HepG2 (cell line): ENCODE data around the gene SMIM36. TPM values are rescaled to one million over a fixed set of nuclear protein-coding genes. Genes with fewer than 3 reads are reported as not detected.
A peak's percentile ranks its signal among the peaks of the same experiment; 100 is the strongest.

ENCODE experiments used
- ATAC-seq: fragments of 200-7000 bp; cut with Tn5 transposase; 3 replicates; pipeline ENCODE4 v1.9.1; 2020; ENCODE audit warnings: mild to moderate bottlenecking, moderate library complexity
- BruUV-seq: library from RNA; stranded (reverse); fragments of 400-500 nt; replicated peaks from 2 replicates; lab custom pipeline; 2021; lab: Mats Ljungman, UMichigan
- CTCF ChIA-PET: fragments of 300-600 bp; formaldehyde crosslinking; extraction: SDS; loops from one replicate; lab custom pipeline; 2021; ENCODE audit warnings: low total read pairs, inconsistent platforms, low intra/inter-chr PET ratio; lab: Yijun Ruan, JAX
- POLR2A ChIA-PET: fragments of 350-600 bp; sonication (Branson Sonifier 250); formaldehyde crosslinking; loops from one replicate; lab custom pipeline; 2020; ENCODE audit warnings: antibody characterized with exemption, inconsistent platforms; lab: Yijun Ruan, JAX
- DNase-seq: peaks from one replicate; pipeline ENCODE4 v3.0.0-alpha.2; 2015; ENCODE audit warnings: low spot score
- FAIRE-seq: peaks from 3 replicates; lab custom pipeline; 2011; peaks lifted over from hg19 to GRCh38; lab: Jason Lieb, UNC
- H2AFZ ChIP-seq: one replicate; pipeline ENCODE4 v1.6.1; 2011; ENCODE audit warnings: low read length, inconsistent platforms
- H3K27ac ChIP-seq: fragments of 300-600 bp; 3 replicates; pipeline ENCODE4 v1.8.0; 2011; ENCODE audit warnings: mixed run types, mild to moderate bottlenecking, mixed read lengths, low read length, inconsistent platforms; ENCODE audit not compliant: insufficient read depth; ENCODE audit errors: extremely low read length
- H3K27me3 ChIP-seq, 2 experiments: fragments of 200-600 bp in 1 of 2; 2 replicates in 1 of 2; 3 replicates in 1 of 2; pipeline versions ENCODE4 v1.6.0 to v1.8.0; 2011; ENCODE audit warnings: low read length in 2 of 2, mild to moderate bottlenecking in 2 of 2, moderate library complexity in 2 of 2, inconsistent platforms in 1 of 2; ENCODE audit not compliant: insufficient read depth in 2 of 2, control insufficient read depth in 1 of 2
- H3K36me3 ChIP-seq, 2 experiments: fragments of 200-600 bp in 1 of 2; replicated peaks in 1 of 2; 2 replicates in 1 of 2; 3 replicates in 1 of 2; pipeline versions ENCODE4 v1.5.1 to v1.8.0; 2011; ENCODE audit warnings: low read length in 2 of 2, inconsistent platforms in 1 of 2; ENCODE audit not compliant: insufficient read depth in 2 of 2, control insufficient read depth in 1 of 2
- H3K4me1 ChIP-seq: 2 replicates; pipeline ENCODE4 v1.5.1; 2012; ENCODE audit warnings: low read length, inconsistent platforms; ENCODE audit not compliant: insufficient read depth
- H3K4me2 ChIP-seq: 2 replicates; pipeline ENCODE4 v1.6.0; 2011; ENCODE audit warnings: low read depth, low read length, inconsistent platforms
- H3K4me3 ChIP-seq, 3 experiments: fragments of 200-600 bp in 1 of 3; sonication (generic), shearing (Covaris generic) in 1 of 3; replicated peaks in 1 of 3; 2 replicates each; pipeline ENCODE4 v1.5.1; 2011 to 2016; ENCODE audit warnings: low read length in 3 of 3, inconsistent platforms in 2 of 3, low read depth in 2 of 3, mild to moderate bottlenecking in 2 of 3, control low read depth in 1 of 3, mixed read lengths in 1 of 3; ENCODE audit not compliant: insufficient read depth in 1 of 3
- H3K79me2 ChIP-seq: one replicate; pipeline ENCODE4 v1.6.1; 2011; ENCODE audit warnings: low read length, inconsistent platforms; ENCODE audit not compliant: insufficient read depth
- H3K9ac ChIP-seq: 2 replicates; pipeline ENCODE4 v1.6.0; 2011; ENCODE audit warnings: mild to moderate bottlenecking, low read depth, low read length, inconsistent platforms; ENCODE audit not compliant: insufficient read depth
- H3K9me3 ChIP-seq: 2 replicates; pipeline ENCODE4 v1.5.1; 2012; ENCODE audit warnings: mild to moderate bottlenecking, low read length
- H4K20me1 ChIP-seq: 2 replicates; pipeline ENCODE4 v1.6.0; 2011; ENCODE audit warnings: inconsistent platforms, mild to moderate bottlenecking, low read length, moderate library complexity; ENCODE audit not compliant: insufficient read depth
- AGO2 ChIP-seq: fragments of 200-400 bp; formaldehyde crosslinking; optimal IDR thresholded peaks from 2 replicates; pipeline ENCODE3; 2017; ENCODE audit warnings: mild to moderate bottlenecking, low read depth, low read length, moderate library complexity
- ATF7 ChIP-seq, 2 experiments: fragments of 450-650 bp in 1 of 2; sonication (generic) in 1 of 2; formaldehyde crosslinking in 1 of 2; IDR thresholded peaks; 2 replicates each; pipeline versions ENCODE4 v1.4.0 to v1.6.1; 2016 to 2020; ENCODE audit warnings: antibody characterized with exemption in 1 of 2, mild to moderate bottlenecking in 1 of 2, missing genetic modification reagents in 1 of 2
- FOXC1 ChIP-seq: sonication (generic); formaldehyde crosslinking; IDR thresholded peaks from 2 replicates; pipeline ENCODE4 v1.8.0; 2022; ENCODE audit warnings: mild to moderate bottlenecking, missing genetic modification reagents, borderline replicate concordance
- HMG20A ChIP-seq: IDR thresholded peaks from 2 replicates; pipeline ENCODE4 v1.6.1; 2016; ENCODE audit warnings: borderline replicate concordance
- IKZF1 ChIP-seq: fragments of 450-650 bp; IDR thresholded peaks from 2 replicates; pipeline ENCODE4 v1.7.1; 2016
- JUNB ChIP-seq: sonication (generic); formaldehyde crosslinking; IDR thresholded peaks from 2 replicates; pipeline ENCODE4 v1.8.0; 2022; ENCODE audit warnings: missing genetic modification reagents, mild to moderate bottlenecking, borderline replicate concordance
- KDM6A ChIP-seq: IDR thresholded peaks from 2 replicates; pipeline ENCODE4 v1.6.1; 2016; ENCODE audit warnings: low read depth
- MED1 ChIP-seq: sonication (generic); formaldehyde crosslinking; IDR thresholded peaks from 2 replicates; pipeline ENCODE4 v1.4.0; 2020; ENCODE audit warnings: missing genetic modification reagents
- MLXIP ChIP-seq: sonication (generic); formaldehyde crosslinking; IDR thresholded peaks from 2 replicates; pipeline ENCODE4 v1.9.0; 2021; ENCODE audit warnings: missing genetic modification reagents, borderline replicate concordance
- SSRP1 ChIP-seq: IDR thresholded peaks from 2 replicates; pipeline ENCODE4 v1.6.1; 2016; ENCODE audit warnings: control low read depth
- TEF ChIP-seq: sonication (generic); formaldehyde crosslinking; IDR thresholded peaks from 2 replicates; pipeline ENCODE4 v1.5.0; 2020; ENCODE audit warnings: missing genetic modification reagents
- ZBTB7B ChIP-seq: sonication (generic); formaldehyde crosslinking; IDR thresholded peaks from 2 replicates; pipeline ENCODE4 v1.4.0; 2020; ENCODE audit warnings: missing genetic modification reagents
- ZFP37 ChIP-seq: sonication (generic); formaldehyde crosslinking; IDR thresholded peaks from 2 replicates; pipeline ENCODE4 v1.4.0; 2020; ENCODE audit warnings: missing genetic modification reagents, borderline replicate concordance
- ZNF142 ChIP-seq: sonication (generic); formaldehyde crosslinking; IDR thresholded peaks from 2 replicates; pipeline ENCODE4 v1.4.0; 2020; ENCODE audit warnings: missing genetic modification reagents
- ZNF446 ChIP-seq: sonication (generic); formaldehyde crosslinking; IDR thresholded peaks from 2 replicates; pipeline ENCODE4 v1.5.0; 2020; ENCODE audit warnings: mild to moderate bottlenecking, missing genetic modification reagents
- ZSCAN25 ChIP-seq: sonication (generic); formaldehyde crosslinking; IDR thresholded peaks from 2 replicates; pipeline ENCODE4 v1.8.0; 2022; ENCODE audit warnings: mild to moderate bottlenecking, missing genetic modification reagents
- WGBS: methylation state at CpG from one replicate; pipeline ENCODE4 v1.1.6; 2017; ENCODE audit warnings: low lambda C conversion rate; 5-methylcytosine and 5-hydroxymethylcytosine counted together
- in situ Hi-C: cut with HindIII; loops from 2 replicates; pipeline ENCODE4 v1.10.0; 2017; ENCODE audit warnings: low pct_unique_long_range_greater_than_20kb; ENCODE audit not compliant: extremely low pct_ligation_motif_present
- intact Hi-C: fragments of 100-400 bp; cut with micrococcal nuclease; formaldehyde crosslinking; loops from one replicate; pipeline ENCODE4 v1.10.0; 2022; ENCODE audit not compliant: unreplicated experiment
- polyA plus RNA-seq, 8 experiments: library from polyadenylated mRNA; depleted of rRNA in 3 of 8; stranded (reverse) in 7 of 8; unstranded in 1 of 8; fragments of >200 nt; fragmentation: Illumina TruSeq in 4 of 8; extraction: Trizol in 4 of 8; gene quantifications; 2 replicates each; pipeline versions ENCODE4 v1.2.1 to v1.2.3, GENCODE V29; 2011 to 2016; ENCODE audit warnings: low read depth in 4 of 8, missing spikeins in 1 of 8, mixed read lengths in 1 of 8; ENCODE audit not compliant: insufficient read depth in 1 of 8
- total RNA-seq, 5 experiments: library from RNA; depleted of rRNA; stranded (reverse); fragments of >200 nt; fragmentation: Illumina TruSeq; extraction: Trizol; gene quantifications; 2 replicates each; pipeline ENCODE4 v1.2.3, GENCODE V29; 2016; ENCODE audit warnings: low read depth in 1 of 5

SMIM36 gene
- total and polyA plus RNA-seq, 2 of the 13 experiments (the other 11 are each of a cell fraction or from before 2014, with no cell fraction given): not detected

GRCh38 chr17:55413825-55414489 lies 97.3 kb downstream of the SMIM36 start (continued):
- TF ChIP-seq MLXIP (no peak), TEF (no peak), IKZF1 (no peak), SSRP1 (no peak), AGO2 (peak; percentile 43), ZBTB7B (CRISPR knock-in tag) (no peak), KDM6A (CRISPR knock-in tag) (no peak), ZFP37 (CRISPR knock-in tag) (no peak), HMG20A (no peak), JUNB (CRISPR knock-in tag) (no peak), ATF7 (IDR thresholded peaks at IDR 0.05) (no peak), ATF7 (CRISPR knock-in tag; IDR thresholded peaks at IDR 0.05) (no peak)

- BruUV-seq: no TSS peak
- peak overlapping the region; percentile 87 for H3K27ac ChIP-seq
- ATAC-seq: no peak
- TF ChIP-seq ZNF142 (CRISPR knock-in tag): no peak
- TF ChIP-seq ZSCAN25 (CRISPR knock-in tag): no peak
- TF ChIP-seq ZNF446 (CRISPR knock-in tag): no peak
- TF ChIP-seq MED1 (CRISPR knock-in tag): 0 out of 2 replicates have a peak, but pooled peaks have one; percentile 7
- no peak for TF ChIP-seq FOXC1 (CRISPR knock-in tag)
Observed at GRCh38 chr17:55411463-55411855, 99.8 kb downstream of the SMIM36 start.

More at GRCh38 chr17:55411463-55411855, 99.8 kb downstream of the SMIM36 start:
- Histone ChIP-seq H3K9me3 (no peaks in the 10 kb centered on the region), H3K4me1 (peaks cover 100% of the 10 kb centered on the region), H3K36me3 (peaks cover 21 to 64% of the 10 kb centered on the region in 2 experiments), H3K27me3 (no peaks in the 10 kb centered on the region), H4K20me1 (no peaks in the 10 kb centered on the region), H3K4me3 (no peak overlapping the region), H3K4me2 (no peak overlapping the region), H3K9ac (no peak overlapping the region), H3K79me2 (peaks cover 47% of the 10 kb centered on the region), H2AFZ (no peak overlapping the region)
- FAIRE-seq (no peak), DNase-seq (no peak)
- 93% methylated on average over 1 of the region's 1 CpG for WGBS
- CTCF ChIA-PET: no interaction called here
- POLR2A ChIA-PET: interaction anchor here (0.7 to 9.8 kb wide), 5 partner anchors 8 to 141 kb away, joined by 3 to 127 read pairs (median 14); partner anchors contain the start of gene MMD
- in situ Hi-C loops: no loop called here
- intact Hi-C loops: no loop called here
